ENCODE results near the gene SCN4B.

Gene SCN4B

GRCh38 chr11:118128310-118128709 is 24.3 kb downstream of the SCN4B start:
- no peak for DNase-seq

- no peak for DNase-seq
Observed at GRCh38 chr11:118126082-118126838, 26.4 kb downstream of the SCN4B start.

- no peak for DNase-seq
Observed at GRCh38 chr11:118124929-118125535, 27.6 kb downstream of the SCN4B start.

- DNase-seq: no peak
Observed at GRCh38 chr11:118120793-118121192, 31.8 kb downstream of the SCN4B start.

GRCh38 chr11:118117790-118118601 is 34.6 kb downstream of the SCN4B start:
- no peak for DNase-seq

- DNase-seq: no peak
Observed at GRCh38 chr11:118115048-118115447, 37.6 kb downstream of the SCN4B start.

- no peak for DNase-seq
Observed at GRCh38 chr11:118114266-118114665, 38.4 kb downstream of the SCN4B start.

- DNase-seq: no peak
Observed at GRCh38 chr11:118112711-118113430, 39.8 kb downstream of the SCN4B start.

- DNase-seq: no peak
Observed at GRCh38 chr11:118111744-118112035, 40.9 kb downstream of the SCN4B start.

GRCh38 chr11:118111019-118111743 is 41.4 kb downstream of the SCN4B start:
- DNase-seq: no peak

GRCh38 chr11:118109231-118109630 is 43.4 kb downstream of the SCN4B start:
- DNase-seq: no peak

GRCh38 chr11:118108513-118108912 is 44.1 kb downstream of the SCN4B start:
- no peak for DNase-seq

GRCh38 chr11:118106789-118107335 is 45.8 kb downstream of the SCN4B start:
- DNase-seq: no peak

- DNase-seq: no peak
Observed at GRCh38 chr11:118105657-118106305, 46.8 kb downstream of the SCN4B start.

- DNase-seq: no peak
Observed at GRCh38 chr11:118104491-118104890, 48.1 kb downstream of the SCN4B start.

- no peak for DNase-seq
Observed at GRCh38 chr11:118102721-118103261, 49.8 kb downstream of the SCN4B start.

GRCh38 chr11:118100691-118101232 is 51.9 kb downstream of the SCN4B start:
- DNase-seq: no peak

- no peak for DNase-seq
Observed at GRCh38 chr11:118099838-118100556, 52.6 kb downstream of the SCN4B start.

GRCh38 chr11:118098996-118099837 is 53.4 kb downstream of the SCN4B start:
- no peak for DNase-seq
